GM10248 (cell line): ENCODE measurements around the gene HNRNPK.

ENCODE experiments used
- CTCF ChIA-PET: fragments of 300-600 bp; sonication (Branson Sonifier 250); formaldehyde crosslinking; extraction: SDS; loops from one replicate; lab custom pipeline; 2021; ENCODE audit warnings: antibody characterized with exemption; lab: Yijun Ruan, JAX
- POLR2A ChIA-PET: fragments of 350-650 bp; sonication (Branson Sonifier 250); formaldehyde crosslinking; extraction: SDS; loops from one replicate; lab custom pipeline; 2020; ENCODE audit warnings: antibody characterized with exemption; lab: Yijun Ruan, JAX
- DNase-seq: peaks from one replicate; pipeline ENCODE4 v3.0.0; 2012; ENCODE audit errors: extremely low spot score
- CTCF ChIP-seq: IDR thresholded peaks from 2 replicates; pipeline ENCODE4 v1.5.1; 2012; ENCODE audit warnings: mild to moderate bottlenecking, low read depth; ENCODE audit errors: extremely low read depth, missing control alignments, control extremely low read depth

HNRNPK gene

GRCh38 chr9:84001621-84002020 is 21.6 kb upstream of the HNRNPK start:
- DNase-seq = no peak
- TF ChIP-seq CTCF = no peak
- CTCF ChIA-PET = interaction anchor here (0.7 to 1.2 kb wide), 2 partner anchors 18 to 260 kb away, joined by 3 read pairs; no protein-coding TSS in a partner anchor
- POLR2A ChIA-PET = no interaction called here

GRCh38 chr9:84000186-84000585 is 20.2 kb upstream of the HNRNPK start:
- no peak for DNase-seq
- POLR2A ChIA-PET = no interaction called here
- no peak for TF ChIP-seq CTCF
- CTCF ChIA-PET = interaction anchor here (0.9 kb wide), 1 partner anchor 11 kb away, joined by 3 read pairs; no protein-coding TSS in a partner anchor

GRCh38 chr9:83999141-83999918 is 19.3 kb upstream of the HNRNPK start:
- no peak for TF ChIP-seq CTCF
- POLR2A ChIA-PET = no interaction called here
- CTCF ChIA-PET = no interaction called here

GRCh38 chr9:83996126-83996525 is 16.1 kb upstream of the HNRNPK start:
- ChIA-PET CTCF (interaction anchor here (1.4 kb wide), 1 partner anchor 13 kb away, joined by 3 read pairs; no protein-coding TSS in a partner anchor), POLR2A (no interaction called here)
- no peak for TF ChIP-seq CTCF
- no peak for DNase-seq

More at GRCh38 chr9:83999141-83999918, 19.3 kb upstream of the HNRNPK start:
- DNase-seq = no peak

GRCh38 chr9:83992901-83993300 is 12.9 kb upstream of the HNRNPK start:
- CTCF ChIA-PET = interaction anchor here (1.4 kb wide), 1 partner anchor 11 kb away, joined by 3 read pairs; no protein-coding TSS in a partner anchor
- no peak for TF ChIP-seq CTCF
- POLR2A ChIA-PET = no interaction called here
- DNase-seq = no peak

- no peak for DNase-seq
- no peak for TF ChIP-seq CTCF
- POLR2A ChIA-PET = no interaction called here
- CTCF ChIA-PET = interaction anchor here (1.4 kb wide), 1 partner anchor 11 kb away, joined by 3 read pairs; no protein-coding TSS in a partner anchor
Measured at GRCh38 chr9:83992407-83992806, 12.4 kb upstream of the HNRNPK start.
